ENCODE data around the gene ARSA.
"Not testable (repeated sequence)": the region's sequence is repeated elsewhere in the genome, so short reads cannot be mapped to it uniquely, and the experiment has no call there.

ARSA gene

DNA sequence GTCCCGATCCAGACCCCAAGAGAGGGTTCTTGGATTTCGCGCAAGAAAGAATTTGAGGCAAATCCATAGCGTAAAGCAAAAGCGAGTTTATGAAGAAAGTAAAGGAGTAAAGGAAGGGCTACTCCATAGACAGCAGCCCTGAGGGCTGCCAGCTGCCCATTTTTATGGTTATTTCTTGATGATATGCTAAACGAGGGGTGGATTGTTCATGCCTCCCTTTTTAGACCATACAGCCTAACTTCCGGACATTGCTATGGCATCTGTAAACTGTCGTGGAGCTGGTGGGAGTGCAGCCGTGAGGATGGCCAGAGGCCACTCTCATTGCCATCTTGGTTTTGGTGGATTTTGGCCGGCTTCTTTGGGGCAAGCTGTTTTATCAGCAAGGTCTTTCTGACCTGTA is 25.3 kb upstream of the ARSA start:
- DNase-seq, result no peak

DNA sequence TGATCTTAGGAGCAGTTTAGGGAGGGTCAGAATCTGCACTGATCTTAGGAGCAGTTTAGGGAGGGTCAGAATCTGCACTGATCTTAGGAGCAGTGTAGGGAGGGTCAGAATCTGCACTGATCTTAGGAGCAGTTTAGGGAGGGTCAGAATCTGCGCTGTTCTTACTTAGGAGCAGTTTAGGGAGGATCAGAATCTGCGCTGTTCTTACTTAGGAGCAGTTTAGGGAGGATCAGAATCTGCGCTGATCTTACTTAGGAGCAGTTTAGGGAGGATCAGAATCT is 15.8 kb upstream of the ARSA start:
- DNase-seq, result not testable (repeated sequence)

DNA sequence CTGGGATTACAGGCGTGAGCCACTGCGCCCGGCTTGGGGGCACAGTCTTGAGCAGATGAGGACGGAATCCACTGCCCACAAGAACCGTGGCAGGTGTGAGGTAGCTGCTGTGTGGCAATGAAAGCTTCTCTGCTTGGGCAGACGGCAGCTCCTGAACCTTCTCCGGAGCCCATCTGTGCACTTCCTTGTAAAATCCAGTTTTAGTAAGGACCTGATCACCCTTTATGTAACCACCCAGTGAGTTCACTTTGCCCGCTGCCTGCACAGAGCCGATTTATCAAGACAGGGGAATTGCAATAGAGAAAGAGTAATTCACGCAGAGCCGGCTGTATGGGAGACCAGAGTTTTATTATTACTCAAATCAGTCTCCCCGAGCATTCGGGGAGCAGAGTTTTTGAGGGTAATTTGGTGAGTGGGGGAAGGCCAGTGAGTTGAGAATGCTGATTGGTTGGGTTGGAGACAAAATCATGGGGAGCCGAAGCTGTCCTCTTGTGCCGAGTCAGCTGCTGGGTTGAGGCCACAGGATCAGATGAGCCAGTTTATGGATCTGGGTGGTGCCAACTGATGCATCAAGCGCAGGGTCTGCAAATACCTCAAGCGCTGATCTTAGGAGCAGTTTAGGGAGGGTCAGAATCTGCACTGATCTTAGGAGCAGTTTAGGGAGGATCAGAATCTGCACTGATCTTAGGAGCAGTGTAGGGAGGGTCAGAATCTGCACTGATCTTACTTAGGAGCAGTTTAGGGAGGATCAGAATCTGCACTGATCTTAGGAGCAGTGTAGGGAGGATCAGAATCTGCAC is 15.3 kb upstream of the ARSA start:
- not testable (repeated sequence) for DNase-seq

DNA sequence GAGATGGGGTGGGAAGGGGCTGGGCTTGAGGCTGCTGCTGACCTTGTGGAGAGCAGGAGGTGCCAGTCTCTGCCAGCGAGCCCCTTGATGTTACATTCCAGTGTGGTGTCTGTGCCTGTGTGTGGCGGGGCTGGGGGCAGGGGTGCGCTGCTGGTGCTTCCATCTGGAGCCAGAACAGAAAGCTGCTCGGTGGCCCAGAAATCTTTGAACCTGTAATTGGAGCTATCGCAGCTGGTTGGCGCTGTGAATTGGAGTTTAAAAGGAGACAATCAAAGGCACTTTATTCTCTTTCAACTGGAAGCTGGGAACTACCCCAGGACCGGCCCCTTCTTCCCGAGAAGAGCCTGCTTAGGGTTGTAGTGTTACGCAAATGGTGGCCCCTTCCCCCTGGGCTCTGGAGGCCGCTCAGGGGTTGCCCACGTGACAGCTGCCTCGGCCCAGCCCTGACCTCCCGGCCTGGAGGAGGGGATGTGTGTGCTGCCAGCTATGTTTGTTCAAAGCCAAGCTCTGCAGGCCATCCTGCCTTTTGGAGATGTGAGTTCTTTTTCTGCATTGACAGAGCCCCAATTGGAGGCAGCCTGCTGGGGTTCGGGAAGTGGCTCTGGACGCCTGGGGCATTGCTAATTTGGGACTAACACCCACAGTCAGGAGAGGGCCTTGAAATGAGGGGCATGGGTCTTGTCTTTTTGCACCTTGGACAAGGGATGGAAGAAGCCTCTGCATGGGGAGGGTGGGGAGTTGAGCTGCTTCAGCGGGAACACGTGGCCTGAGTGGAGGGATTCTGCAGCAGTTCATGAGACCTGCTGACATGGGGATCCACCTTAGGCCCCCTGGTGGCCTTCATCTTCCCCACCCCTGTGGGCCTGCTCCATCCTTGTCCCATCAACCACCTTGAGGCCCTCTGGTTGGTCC is 14.0 kb upstream of the ARSA start:
- no peak for DNase-seq

DNA sequence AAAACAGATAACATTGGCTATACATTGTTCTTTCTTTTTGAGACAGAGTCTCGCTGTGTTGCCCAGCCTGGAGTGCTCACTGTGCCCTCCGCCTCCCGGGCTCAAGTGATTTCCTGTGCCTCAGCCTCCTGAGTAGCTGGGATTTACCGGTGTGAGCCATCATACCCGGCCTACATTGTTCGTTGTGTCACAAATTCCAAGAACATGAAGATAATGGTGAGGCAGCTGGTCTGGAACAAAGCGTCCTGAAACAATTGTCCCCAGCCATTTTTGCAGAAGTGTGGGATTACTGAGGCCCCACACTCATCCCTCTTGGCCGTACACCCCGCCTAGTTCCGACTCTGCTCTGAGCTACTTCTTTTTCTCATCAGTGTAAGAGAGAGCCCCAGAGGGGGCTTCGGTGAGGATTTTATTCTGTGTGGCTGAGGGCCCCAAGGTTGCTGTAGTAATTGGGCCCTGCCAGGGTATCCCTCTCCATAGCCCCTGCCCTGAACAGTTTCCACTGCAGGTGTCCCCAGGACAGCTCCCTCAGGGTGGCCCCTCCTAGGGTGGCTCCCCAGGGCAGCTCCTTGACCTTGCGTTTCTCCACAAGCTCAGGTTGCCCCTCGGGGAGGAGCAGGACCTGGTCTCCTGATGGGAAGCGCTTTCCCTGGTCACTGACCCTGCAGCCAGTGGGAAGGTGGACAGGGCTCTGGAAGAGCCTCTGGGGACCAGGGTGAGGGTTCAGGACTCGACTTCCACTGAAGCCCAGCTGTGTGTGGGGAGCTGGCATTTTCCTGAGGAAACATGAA is 13.1 kb upstream of the ARSA start:
- no peak for DNase-seq

DNA sequence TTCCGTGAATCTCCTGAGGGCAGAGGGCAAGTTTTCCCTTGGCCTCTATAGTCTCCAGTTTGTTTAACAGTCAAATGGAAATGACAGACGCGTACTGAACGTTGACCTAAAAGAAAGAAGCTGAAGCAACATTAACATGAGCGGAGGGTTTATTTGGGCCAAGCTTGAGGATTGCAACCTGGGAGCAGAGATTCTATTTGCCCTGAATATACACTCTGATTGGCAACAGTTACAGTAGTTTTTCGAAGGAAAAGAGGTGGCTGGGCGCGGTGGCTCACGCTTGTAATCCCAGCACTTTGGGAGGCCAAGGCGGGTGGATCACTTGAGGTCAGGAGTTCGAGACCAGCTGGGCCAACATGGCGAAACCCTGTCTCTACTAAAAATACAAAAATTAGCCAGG is 12.3 kb upstream of the ARSA start:
- not testable (repeated sequence) for DNase-seq

DNA sequence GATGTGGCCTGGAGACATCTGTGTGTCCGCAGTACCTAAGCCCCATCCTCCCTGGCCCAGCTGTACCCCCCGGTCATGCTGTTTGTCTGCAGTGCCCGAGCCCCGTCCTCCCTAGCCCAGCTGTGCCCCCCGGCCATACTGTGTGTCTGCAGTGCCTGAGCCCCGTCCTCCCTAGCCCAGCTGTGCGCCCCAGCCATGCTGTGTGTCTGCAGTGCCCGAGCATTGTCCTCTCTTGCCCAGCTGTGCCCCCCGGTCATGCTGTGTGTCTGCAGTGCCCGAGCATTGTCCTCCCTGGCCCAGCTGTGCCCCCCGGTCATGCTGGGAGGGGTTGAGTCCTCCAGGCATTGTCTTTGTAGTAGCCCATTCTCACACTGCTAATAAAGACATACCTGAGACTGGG is 7.6 kb upstream of the ARSA start:
- DNase-seq, result no peak

DNA sequence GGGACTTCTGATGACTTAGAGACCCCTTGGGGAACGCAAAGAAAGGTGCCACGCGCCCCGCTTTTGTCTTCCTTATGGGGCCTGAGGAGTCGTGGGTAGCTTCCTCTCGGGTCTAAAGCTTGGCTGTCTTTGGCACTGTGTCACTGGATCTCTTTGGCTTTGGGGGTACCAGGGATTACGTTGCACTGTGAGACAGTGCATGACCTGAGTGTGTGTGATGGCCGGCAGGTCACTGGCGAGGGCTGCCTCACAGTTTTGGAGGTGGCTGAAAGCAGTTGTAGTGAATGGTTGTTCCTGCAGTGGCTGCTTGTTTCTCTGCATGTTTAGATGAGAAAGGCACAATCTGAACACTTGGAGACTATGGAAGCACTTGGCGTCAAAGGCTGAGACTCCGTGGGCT is 5.8 kb upstream of the ARSA start:
- no peak for DNase-seq

DNA sequence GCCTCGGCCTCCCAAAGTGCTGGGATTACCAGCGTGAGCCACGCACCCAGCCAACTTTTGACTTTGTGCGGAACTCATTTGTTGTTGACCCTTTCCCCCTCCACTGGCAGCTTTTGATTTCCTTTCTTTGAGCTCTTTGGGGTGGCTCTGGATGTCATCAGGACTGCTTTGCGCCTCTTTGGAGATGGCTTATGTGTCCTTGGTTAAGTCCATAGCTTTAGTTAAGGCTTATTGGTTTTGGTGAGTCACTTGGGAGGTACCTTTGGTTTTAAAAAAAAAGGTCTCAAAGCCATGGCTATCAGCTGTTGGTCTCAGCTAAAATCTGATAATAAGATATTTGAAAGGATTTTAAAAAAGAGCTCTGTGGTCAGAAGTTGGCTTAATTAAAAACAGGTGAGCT is 5.1 kb upstream of the ARSA start:
- DNase-seq, result no peak

DNA sequence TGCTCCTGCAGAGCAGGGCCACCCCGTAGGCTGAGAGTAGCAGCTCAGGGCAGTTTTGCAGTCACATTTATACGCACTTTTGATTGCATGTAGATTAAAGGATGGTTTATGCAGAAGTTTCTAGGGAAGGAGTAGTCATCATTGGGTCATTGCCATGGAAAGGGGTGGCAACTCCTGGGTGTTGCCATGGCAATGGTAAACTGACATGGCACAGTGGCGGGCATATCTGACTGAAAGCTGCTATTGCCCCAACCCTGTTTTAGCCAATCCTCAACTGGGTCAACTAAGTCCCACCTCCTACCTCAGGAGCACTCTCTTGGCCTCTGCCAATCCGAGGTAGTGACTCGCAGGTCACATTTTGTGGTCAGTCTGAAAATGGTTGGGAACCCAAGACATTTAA is 2.4 kb upstream of the ARSA start:
- DNase-seq, result no peak

DNA sequence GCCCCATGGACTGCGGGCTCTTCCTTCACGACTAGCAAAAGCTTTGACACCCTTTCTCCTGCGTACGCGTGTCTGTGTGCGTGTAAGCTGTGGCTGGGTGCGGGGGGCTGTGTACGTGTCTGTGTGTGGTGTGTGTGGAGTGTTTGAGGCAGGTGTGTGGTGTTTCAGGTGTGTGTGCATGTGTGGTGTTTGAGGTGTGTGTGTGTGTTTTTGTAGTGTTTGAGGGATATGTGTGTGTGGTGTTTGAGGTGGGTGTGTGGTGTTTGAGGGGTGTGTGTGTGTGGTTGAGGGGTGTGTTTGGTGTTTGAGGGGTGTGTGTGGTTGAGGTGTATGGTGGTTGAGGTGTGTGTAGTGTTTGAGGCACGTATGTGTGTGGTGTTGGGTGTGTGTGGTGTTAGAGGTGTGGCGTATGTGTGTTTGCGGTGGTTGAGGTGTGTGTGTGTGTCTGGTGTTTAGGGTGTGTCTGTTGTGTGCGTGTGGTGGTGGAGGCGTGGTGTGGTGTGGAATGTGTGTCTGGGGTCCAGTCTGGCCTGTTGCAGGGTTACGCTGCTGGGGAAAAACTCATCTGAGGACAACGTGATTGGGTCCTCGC is 687 bp upstream of the ARSA start:
- DNase-seq, result no peak

DNA sequence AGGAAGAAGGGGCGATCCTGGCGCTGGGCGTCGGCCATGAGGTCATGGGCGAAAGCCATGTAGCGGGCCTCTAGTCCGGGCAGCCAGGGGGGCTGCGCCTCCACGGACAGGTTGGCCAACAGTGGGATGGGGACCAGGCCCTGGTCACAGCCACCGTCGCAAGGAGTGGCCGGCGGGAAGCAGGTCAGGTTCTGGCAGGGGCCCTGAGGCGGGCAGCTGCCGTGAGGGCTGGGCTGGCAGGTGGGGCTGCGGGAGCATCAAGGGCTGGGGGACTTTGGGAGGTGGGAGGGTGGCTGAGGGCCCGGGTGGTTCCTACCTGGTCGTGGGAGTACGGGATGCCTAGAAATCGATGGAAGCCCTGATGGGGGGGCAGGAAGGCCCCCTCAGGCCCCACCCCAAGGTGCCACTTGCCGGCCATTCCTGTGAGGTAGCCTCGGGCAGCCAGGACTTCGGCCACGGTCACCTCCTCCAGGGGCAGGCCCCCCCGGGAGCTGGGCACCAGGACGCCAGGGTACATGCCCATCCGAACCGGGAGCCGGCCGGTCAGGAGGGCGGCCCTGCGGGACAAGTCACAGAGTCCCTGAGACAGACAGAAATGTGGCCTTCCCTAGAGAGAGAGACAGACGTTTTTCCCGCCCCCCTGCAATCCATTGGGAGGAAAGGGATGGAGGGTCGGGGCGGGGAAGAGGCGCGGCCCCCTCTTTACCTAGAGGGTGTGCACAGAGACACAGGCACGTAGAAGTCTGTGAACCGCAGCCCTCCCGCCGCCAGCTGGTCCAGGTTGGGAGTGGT is 906 bp downstream of the ARSA start:
- DNase-seq, result no peak

DNA sequence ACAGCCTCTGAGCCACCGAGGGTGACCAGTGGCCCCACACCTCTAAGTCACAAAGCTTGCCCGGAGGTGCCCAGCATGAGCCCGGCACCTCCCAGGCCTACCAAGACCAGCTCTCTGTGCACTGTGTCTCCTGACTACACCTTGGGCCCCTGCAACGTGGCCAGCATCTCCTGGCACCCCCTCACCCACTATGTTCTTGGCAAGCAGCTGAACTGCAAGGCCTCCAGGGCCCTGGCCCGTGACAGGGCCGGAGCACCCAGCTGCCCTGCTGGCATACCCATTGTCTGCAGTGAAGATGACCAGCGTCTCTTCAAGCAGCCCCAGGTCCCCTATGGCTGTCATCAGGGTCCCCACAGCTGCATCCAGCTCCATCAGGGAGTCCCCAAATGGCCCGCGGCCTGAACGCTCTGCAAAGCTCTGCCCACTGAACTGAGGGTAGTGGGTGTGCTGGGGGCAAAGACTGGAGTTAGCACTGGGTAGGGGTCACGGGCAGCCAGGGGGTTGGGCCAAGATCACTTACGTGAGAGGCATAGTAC is 1.6 kb downstream of the ARSA start:
- DNase-seq, result no peak

DNA sequence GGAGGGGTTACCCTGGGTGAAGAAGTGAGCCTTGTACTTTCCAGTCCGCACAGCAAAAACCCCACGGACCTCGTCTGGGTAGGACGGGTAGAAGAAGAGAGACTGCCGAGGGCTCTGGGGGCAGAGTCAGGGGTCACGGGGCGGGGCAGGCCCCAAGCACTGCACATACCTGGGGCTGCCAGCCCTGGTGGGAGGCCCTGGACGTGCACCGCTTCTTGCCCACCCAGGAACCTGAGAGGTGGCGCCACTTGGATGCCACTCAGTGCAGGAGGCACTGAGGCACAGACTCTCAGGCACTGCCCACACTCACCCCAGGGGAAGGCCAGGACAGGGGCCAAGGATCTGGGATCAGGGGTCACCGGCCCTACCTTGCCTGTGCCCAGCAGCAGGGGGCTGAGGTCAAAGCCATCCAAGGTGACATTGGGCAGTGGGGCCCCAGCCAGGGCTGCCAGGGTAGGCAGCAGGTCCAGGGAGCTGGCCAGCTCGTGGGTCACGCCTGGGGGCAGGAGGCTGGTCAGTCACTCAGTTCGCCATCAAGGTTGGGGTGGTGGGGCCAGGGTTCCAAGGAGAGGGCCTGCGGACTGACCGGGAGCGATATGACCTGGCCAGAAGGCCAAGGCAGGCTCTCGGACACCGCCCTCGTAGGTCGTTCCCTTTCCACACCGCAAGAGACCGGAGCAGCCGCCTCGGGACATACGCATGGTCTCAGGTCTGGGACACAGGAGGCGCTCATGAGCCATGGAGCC is 2.2 kb downstream of the ARSA start:
- no peak for DNase-seq

DNA sequence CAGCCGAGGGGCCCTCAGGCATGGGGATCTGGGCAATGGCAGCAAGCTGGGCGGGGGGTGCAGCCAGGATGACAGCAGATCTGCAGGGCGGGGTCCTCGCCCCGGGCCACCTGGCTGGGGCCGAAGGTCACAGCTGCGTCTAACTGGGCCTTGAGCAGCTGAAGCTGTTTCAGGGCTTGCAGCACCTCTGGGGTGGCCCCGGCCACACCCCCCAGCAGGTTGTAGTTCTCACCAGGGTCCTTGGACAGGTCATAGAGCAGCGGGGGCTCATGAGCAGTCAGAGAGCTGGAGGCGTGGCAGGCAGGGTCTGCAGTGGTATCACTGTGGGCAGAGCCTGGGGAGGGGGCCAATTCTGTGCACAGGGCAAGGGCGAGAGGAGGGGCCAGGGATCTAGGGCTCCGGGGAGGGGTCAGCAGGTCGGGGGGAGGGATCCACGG is 2.8 kb downstream of the ARSA start:
- no peak for DNase-seq

DNA sequence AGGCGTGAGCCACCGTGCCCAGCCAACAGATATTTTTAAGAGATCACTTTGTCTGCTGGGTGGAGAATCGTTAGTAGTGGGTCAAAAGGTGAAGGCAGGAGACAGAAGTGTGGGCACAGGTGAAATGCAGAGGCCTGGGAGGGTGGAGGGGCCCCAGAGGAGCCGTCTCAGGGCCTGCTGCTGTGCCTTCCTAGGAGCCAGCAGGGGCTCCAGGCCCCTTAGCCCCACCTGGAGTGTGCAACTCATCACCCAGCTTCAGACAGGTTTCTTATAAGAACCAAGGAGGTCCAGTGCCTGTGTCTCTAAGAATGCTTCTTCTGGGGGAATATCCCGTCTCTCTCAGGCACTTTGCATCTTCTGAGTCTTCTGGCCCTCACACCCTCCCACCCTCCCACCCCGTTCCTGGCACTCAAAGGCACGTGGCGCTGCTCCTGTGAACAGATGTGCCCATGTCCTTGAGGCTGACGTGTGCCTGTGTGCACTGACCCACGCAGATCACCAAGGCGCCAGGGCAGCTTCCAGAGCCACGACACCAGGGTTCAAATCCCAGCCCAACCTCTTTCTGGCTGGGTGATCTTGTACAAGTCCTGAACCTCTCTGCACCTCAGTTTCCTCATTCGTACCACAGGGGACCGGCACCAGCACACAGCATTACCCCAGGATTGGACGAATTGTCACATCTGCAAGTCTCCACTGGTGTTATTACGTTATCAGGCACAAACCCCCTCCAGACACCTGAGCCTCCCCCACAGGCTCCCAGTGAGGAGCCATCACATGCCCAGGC is 3.4 kb downstream of the ARSA start:
- DNase-seq, result no peak

DNA sequence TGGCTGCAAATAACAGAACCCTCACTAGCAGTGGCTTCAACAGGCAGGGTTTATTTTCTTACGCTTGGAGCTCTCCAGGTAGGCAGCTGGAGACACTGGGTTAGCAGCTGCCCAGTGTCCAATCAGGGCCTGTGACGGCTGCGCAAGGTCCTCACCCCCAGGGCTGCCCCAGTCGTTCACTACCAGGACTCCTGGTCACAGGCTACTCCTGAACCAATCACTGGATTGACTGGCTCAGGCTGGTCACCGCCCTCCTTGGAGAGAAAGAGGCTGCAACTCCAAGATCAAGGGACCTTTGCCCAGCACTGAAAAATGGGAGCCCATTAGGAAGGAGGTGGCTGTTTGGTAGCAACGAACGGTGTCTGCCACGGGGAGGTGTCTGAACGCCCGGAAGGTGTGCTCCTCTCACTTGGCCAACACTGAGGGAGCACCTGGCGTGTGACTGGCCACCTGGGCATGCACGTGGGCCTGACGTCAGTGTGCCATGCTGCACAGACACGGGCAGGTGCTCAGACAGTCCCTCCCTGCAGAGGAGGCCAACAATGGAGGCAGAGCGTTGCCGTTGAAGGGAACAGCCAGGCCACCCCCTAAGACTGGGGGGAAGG is 5.1 kb downstream of the ARSA start:
- no peak for DNase-seq

DNA sequence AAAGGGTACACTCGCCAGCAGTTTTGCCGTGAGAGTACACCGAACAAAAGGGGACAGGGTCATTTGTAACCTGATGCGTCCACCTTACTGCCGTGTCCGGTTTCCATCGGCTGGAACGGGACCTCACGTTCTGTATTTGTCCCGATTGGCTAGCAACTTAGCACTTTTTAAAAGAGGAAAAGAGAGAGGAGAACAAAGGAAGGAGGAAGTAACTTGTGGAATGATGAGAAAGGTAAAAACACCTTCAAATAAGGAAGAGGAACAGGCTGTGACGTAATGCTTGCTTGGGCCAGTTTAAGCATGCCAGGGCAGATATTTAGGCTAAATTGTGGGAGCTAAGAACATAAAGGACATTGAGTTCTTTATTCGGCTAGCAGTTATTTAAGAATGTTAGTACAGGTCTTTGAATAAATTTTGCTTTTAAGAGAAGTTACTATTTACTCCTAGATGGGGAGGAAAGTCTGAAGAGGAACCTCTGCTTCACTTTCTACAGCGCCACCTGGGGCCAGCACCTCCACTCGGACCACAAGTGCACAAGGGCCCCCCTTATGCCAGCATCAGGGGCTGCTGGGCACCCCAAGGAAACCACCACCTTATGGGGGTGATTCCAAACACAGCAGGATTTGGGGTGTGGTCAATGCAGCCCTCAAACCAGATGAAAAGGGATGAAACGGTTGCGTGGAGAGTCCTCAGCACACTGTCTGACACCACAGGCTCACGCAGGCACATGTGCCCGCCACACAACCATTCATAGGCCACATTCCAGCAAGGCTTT is 5.8 kb downstream of the ARSA start:
- DNase-seq, result no peak

DNA sequence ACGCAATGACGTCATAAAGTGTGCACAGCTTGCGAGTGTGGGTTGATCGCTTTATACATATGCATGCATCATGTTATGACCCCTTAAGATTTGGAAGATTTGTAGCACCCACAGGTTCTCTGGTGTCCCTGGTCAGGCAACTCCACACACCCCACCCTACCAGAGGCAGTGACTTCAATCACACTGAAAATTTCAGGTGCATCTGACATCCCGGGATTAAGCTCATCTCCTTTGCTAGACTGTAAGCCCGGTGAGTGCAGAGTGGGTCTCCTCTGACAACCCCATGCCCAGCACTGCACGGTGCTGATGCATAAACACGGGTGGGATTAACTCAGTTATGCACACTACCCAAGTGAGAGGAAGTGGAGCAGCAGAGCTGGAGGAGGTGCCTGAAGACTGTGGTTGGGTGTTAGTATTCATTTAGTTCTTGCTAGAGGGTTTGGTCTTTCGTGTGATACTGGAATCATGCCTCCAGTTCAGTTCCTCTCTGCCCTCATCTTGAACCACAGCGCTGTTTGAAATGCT is 6.5 kb downstream of the ARSA start:
- DNase-seq, result peak in 1 of 4 experiments; percentile 19
